SK-N-SH treated with all-trans-retinoic acid at 6 μM for 48 hours (cell line): ENCODE results near the gene TAPBP.

ENCODE experiments used
- ATAC-seq: fragments of 200-7000 bp; cut with Tn5 transposase; 3 replicates; pipeline ENCODE4 v1.9.1; 2020; ENCODE audit warnings: mild to moderate bottlenecking, moderate library complexity
- ARNTL ChIP-seq: fragments of 450-650 bp; formaldehyde crosslinking; IDR thresholded peaks from 2 replicates; pipeline ENCODE4 v1.5.0; 2020; ENCODE audit warnings: low read depth, mild to moderate bottlenecking, moderate library complexity, borderline replicate concordance
- CREB5 ChIP-seq: fragments of 250-450 bp; sonication (Bioruptor Pico); IDR thresholded peaks from 2 replicates; pipeline ENCODE4 v1.5.1; 2020; ENCODE audit warnings: low read depth, mild to moderate bottlenecking, moderate library complexity
- CSDC2 ChIP-seq: fragments of 250-450 bp; sonication (Bioruptor Pico); IDR thresholded peaks from 2 replicates; pipeline ENCODE4 v1.5.0; 2020; ENCODE audit warnings: mild to moderate bottlenecking, moderate library complexity
- CSRNP3 ChIP-seq: fragments of 250-450 bp; sonication (Bioruptor Pico); IDR thresholded peaks from 2 replicates; pipeline ENCODE4 v1.5.1; 2021; ENCODE audit warnings: mild to moderate bottlenecking, moderate library complexity
- ESRRG ChIP-seq: fragments of 250-450 bp; sonication (Bioruptor Pico); IDR thresholded peaks from 2 replicates; pipeline ENCODE4 v1.6.1; 2021; ENCODE audit warnings: mild to moderate bottlenecking
- GLIS3 ChIP-seq: fragments of 250-450 bp; sonication (Bioruptor Pico); IDR thresholded peaks from 2 replicates; pipeline ENCODE4 v1.5.0; 2020; ENCODE audit warnings: mild to moderate bottlenecking, moderate library complexity
- ISL1 ChIP-seq: fragments of 250-450 bp; sonication (Bioruptor Pico); IDR thresholded peaks from 2 replicates; pipeline ENCODE4 v2.1.2; 2022; ENCODE audit warnings: mild to moderate bottlenecking, moderate library complexity
- OSR1 ChIP-seq: fragments of 250-450 bp; sonication (Bioruptor Pico); IDR thresholded peaks from 2 replicates; pipeline ENCODE4 v1.8.0; 2022; ENCODE audit warnings: moderate library complexity, mild to moderate bottlenecking, inconsistent platforms
- PATZ1 ChIP-seq: fragments of 250-450 bp; sonication (Bioruptor Pico); IDR thresholded peaks from 2 replicates; pipeline ENCODE4 v1.8.0; 2020; ENCODE audit warnings: mild to moderate bottlenecking, moderate library complexity, borderline replicate concordance
- POU6F1 ChIP-seq: fragments of 250-450 bp; sonication (Bioruptor Pico); IDR thresholded peaks from 2 replicates; pipeline ENCODE4 v1.8.0; 2021; ENCODE audit warnings: low read depth, mild to moderate bottlenecking, moderate library complexity, borderline replicate concordance
- RARB ChIP-seq: fragments of 250-450 bp; sonication (Bioruptor Pico); IDR thresholded peaks from 2 replicates; pipeline ENCODE4 v1.8.0; 2021; ENCODE audit warnings: mild to moderate bottlenecking, moderate library complexity
- SNAI2 ChIP-seq: fragments of 250-450 bp; sonication (Bioruptor Pico); IDR thresholded peaks from 2 replicates; pipeline ENCODE4 v1.5.0; 2020; ENCODE audit warnings: mild to moderate bottlenecking, moderate library complexity
- TCF4 ChIP-seq: fragments of 250-450 bp; sonication (Bioruptor Pico); IDR thresholded peaks from 2 replicates; pipeline ENCODE4 v1.8.0; 2021; ENCODE audit warnings: mild to moderate bottlenecking, moderate library complexity, borderline replicate concordance
- TSHZ2 ChIP-seq: fragments of 250-450 bp; sonication (Bioruptor Pico); IDR thresholded peaks from 2 replicates; pipeline ENCODE4 v1.5.0; 2020; ENCODE audit warnings: mild to moderate bottlenecking, moderate library complexity
- ZC3H10 ChIP-seq: fragments of 250-450 bp; sonication (Bioruptor Pico); IDR thresholded peaks from 2 replicates; pipeline ENCODE4 v1.5.1; 2021; ENCODE audit warnings: mild to moderate bottlenecking, moderate library complexity
- ZFP30 ChIP-seq: fragments of 450-650 bp; formaldehyde crosslinking; IDR thresholded peaks from 2 replicates; pipeline ENCODE4 v1.5.0; 2022; ENCODE audit warnings: mild to moderate bottlenecking, moderate library complexity
- ZNF565 ChIP-seq: fragments of 450-650 bp; formaldehyde crosslinking; conservative IDR thresholded peaks from 2 replicates; pipeline ENCODE4 v1.5.0; 2020; ENCODE audit warnings: low read depth, mild to moderate bottlenecking, moderate library complexity
- ZNF70 ChIP-seq: fragments of 450-650 bp; formaldehyde crosslinking; IDR thresholded peaks from 2 replicates; pipeline ENCODE4 v1.5.0; 2020; ENCODE audit warnings: mild to moderate bottlenecking, moderate library complexity
- ZNF8 ChIP-seq: fragments of 450-650 bp; formaldehyde crosslinking; IDR thresholded peaks from 2 replicates; pipeline ENCODE4 v1.5.0; 2020; ENCODE audit warnings: mild to moderate bottlenecking, moderate library complexity

The TAPBP gene

GRCh38 chr6:33330736-33331135, 16.9 kb upstream of the TAPBP start:
- TF ChIP-seq POU6F1 (CRISPR knock-in tag), result no peak

GRCh38 chr6:33329058-33329457, 15.2 kb upstream of the TAPBP start:
- no peak for ATAC-seq
- no peak for TF ChIP-seq CSRNP3 (CRISPR knock-in tag)
- no peak for TF ChIP-seq SNAI2 (CRISPR knock-in tag)
- TF ChIP-seq TCF4 (CRISPR knock-in tag), result no peak
- TF ChIP-seq CREB5 (CRISPR knock-in tag), result no peak
- no peak for TF ChIP-seq ZNF8 (CRISPR knock-in tag)
- no peak for TF ChIP-seq ZC3H10 (CRISPR knock-in tag)
- TF ChIP-seq ISL1 (CRISPR knock-in tag), result no peak
- no peak for TF ChIP-seq GLIS3 (CRISPR knock-in tag)
- no peak for TF ChIP-seq OSR1 (CRISPR knock-in tag)
- no peak for TF ChIP-seq ESRRG (CRISPR knock-in tag)
- no peak for TF ChIP-seq ZNF70 (CRISPR knock-in tag)
- no peak for TF ChIP-seq ZNF565 (CRISPR knock-in tag)
- TF ChIP-seq ARNTL (CRISPR knock-in tag), result no peak
- no peak for TF ChIP-seq ZFP30 (CRISPR knock-in tag)
- TF ChIP-seq TSHZ2 (CRISPR knock-in tag), result no peak
- no peak for TF ChIP-seq CSDC2
- TF ChIP-seq RARB (CRISPR knock-in tag), result no peak

More at GRCh38 chr6:33330736-33331135, 16.9 kb upstream of the TAPBP start:
- no peak for ATAC-seq

- no peak for TF ChIP-seq RARB (CRISPR knock-in tag)
- no peak for TF ChIP-seq TCF4 (CRISPR knock-in tag)
- TF ChIP-seq PATZ1 (CRISPR knock-in tag), result no peak
- no peak for TF ChIP-seq ZNF565 (CRISPR knock-in tag)
- ATAC-seq, result no peak
These were observed 10.2 kb upstream of the TAPBP start for GRCh38 chr6:33324125-33324524.

GRCh38 chr6:33323623-33323948, 9.7 kb upstream of the TAPBP start:
- no peak for TF ChIP-seq OSR1 (CRISPR knock-in tag)
- no peak for TF ChIP-seq PATZ1 (CRISPR knock-in tag)
- no peak for TF ChIP-seq CSDC2
- no peak for TF ChIP-seq POU6F1 (CRISPR knock-in tag)
- no peak for TF ChIP-seq ZNF8 (CRISPR knock-in tag)
- TF ChIP-seq, all 23 proteins: peak for 0
- ATAC-seq, result no peak
